Choroid plexus epithelial cell (primary cell): ENCODE results near the gene ARID2.

Experiments
- DNase-seq: peaks from one replicate; pipeline ENCODE4 v3.0.0-alpha.2; 2010; ENCODE audit warnings: low read depth
- H3K4me3 ChIP-seq: 2 replicates; pipeline ENCODE4 v1.5.1; 2011; ENCODE audit warnings: low read depth, mild to moderate bottlenecking, control low read depth, low read length, moderate library complexity
- CTCF ChIP-seq: conservative IDR thresholded peaks from 2 replicates; pipeline ENCODE4 v1.5.1; 2011; ENCODE audit warnings: low read depth, mild to moderate bottlenecking, control low read depth, inconsistent platforms, low read length, moderate library complexity

The ARID2 gene

GRCh38 chr12:45933504-45933903 lies 204.0 kb downstream of the ARID2 start:
- TF ChIP-seq CTCF = no peak
- peak; percentile 13 for DNase-seq
- H3K4me3 ChIP-seq = no peak overlapping the region

DNA sequence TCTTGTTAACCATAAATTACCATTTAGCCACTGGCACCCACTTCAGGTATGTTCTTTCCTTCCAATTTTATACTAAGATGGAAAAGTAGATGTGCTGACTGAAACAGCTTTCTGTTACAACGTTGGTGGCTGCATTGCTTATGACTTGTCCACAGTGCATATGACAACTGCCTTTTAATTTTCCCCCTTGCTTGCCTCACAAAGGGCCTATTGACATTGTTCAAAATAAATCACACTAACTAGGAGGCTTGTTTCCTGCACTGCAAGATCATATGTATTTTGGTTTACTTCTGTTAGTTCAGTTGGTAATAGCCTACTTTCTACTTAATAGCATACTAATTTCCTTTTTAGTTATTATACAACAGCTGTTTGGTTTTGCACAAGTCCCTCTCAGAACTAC lies 205.4 kb downstream of the ARID2 start:
- TF ChIP-seq CTCF = no peak

DNA sequence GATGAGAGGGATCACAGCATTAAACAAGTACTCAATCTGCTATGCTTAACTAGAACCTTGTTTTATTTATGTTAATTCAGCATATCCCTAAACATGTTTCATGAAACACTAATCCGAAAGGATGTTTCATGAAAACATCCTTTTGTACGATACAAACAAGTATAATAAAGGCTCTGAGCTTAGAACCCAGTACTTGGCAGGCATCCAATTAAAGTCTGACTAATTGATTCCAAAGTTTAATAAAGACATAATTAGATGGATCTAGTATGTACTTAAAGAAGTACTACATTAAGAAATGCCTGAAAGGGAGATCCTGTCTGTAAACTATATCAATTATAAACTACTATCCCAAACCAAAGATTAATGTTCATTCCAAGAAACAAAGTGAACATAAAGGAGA lies 209.1 kb downstream of the ARID2 start:
- TF ChIP-seq CTCF = no peak
- no peak for DNase-seq
- no peak overlapping the region for H3K4me3 ChIP-seq

More for the DNA sequence above, 205.4 kb downstream of the ARID2 start:
- no peak for DNase-seq
- H3K4me3 ChIP-seq = no peak overlapping the region

DNA sequence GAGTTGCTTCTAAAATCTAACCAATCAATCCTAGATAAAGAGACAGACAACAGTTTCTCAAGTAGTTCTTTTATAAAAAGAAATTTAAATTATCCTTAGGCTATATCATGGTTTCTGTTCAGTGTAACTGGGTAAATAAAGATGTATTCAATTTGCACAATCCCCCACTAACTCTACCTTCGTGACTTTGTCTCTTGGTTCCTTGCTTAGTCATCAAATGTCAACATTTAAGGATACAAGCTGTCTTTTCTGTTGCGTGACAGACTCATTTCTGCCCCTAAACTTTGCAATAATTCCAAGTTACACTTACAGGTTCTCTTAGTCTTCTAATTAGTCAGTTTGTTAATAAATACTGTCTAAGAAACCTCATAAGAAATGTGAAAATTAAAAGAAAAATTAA lies 210.3 kb downstream of the ARID2 start:
- H3K4me3 ChIP-seq = no peak overlapping the region
- DNase-seq = no peak
- TF ChIP-seq CTCF = no peak

DNA sequence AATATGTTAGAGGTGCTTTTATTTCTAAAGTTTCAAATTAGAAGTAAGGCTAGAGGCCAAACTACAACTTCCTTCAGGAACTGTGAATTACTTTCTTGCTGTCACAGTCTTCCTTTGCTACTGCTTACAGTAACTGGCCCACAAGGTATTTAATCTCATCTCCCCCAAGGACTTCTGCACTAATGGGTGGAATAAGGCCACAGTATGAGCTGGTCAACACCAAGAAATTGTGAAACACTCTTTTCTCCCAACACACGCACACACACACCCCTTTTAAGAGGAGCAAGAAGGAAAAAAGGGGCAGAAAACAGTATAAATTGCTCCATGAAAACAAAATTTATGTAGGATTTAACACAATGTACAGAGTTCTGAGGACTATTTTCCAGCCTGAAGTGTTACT lies 215.3 kb downstream of the ARID2 start:
- DNase-seq = peak; percentile 55
- no peak for TF ChIP-seq CTCF
- no peak overlapping the region for H3K4me3 ChIP-seq

DNA sequence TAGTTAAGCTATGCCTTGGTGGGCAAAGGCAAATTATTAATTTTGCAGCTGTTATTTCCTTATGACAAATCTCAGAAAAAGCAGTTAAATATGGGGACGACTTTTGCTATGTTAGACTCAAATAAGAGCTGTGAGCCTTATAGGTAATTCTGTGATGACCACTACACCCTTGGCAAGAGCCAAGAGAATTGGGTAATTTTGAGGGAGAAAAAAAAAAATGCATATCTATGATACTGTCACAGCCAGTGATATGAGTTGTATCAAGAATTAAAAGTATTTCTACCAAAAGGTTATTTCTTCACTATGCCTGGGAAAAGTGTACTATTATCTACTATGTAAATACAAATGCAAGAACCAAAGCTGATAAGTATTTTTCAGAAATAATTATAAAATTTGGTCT lies 216.9 kb downstream of the ARID2 start:
- no peak for TF ChIP-seq CTCF
- DNase-seq = no peak
- H3K4me3 ChIP-seq = no peak overlapping the region

DNA sequence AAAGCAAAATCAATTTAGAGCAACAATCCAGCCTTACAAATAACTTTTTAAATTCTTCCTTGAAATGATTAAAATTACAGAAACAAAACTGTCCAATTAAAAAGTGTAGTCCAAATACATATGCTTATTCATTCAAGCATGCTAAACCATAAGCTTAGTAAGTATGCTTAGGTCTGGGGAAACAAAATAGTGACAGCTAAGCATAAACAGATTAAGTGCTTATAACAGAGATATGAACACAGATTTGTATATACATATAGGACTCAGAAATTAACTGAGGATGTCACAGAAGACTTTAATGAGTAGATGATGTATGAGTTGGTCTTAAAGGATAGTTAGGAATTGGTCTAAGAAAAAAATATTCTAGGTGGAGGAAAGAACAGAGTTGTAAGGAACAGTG lies 219.0 kb downstream of the ARID2 start:
- DNase-seq = no peak
- no peak overlapping the region for H3K4me3 ChIP-seq
- no peak for TF ChIP-seq CTCF
